ENCODE data around the gene CUL2. TPM values are rescaled to one million over a fixed set of nuclear protein-coding genes. Genes with fewer than 3 reads are reported as not detected.

The CUL2 gene
- total and polyA plus RNA-seq, 7 donors = 26.2 to 65.6 (median 47.0) TPM

DNA sequence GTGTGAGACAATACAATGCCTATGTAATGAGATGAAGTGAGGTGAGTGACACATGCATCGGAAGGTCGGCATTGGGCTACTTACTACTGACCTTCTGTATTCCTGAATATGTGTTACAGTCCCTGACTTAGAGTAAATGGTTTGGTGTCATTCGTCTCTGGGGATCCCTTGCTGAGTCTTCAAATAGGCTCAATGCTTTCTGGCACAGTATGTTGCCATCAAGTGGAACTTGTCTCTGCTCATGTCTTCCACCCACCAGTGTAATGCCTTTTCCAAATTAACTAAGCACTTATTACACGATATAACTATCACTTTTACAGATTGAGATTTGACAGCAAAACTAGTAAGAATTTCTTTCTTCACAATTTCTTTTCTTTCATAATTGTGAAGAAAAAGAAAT, 10.9 kb downstream of the CUL2 start:
- intact Hi-C loops (cut with DNase I) = no loop called here
- H3K36me3 ChIP-seq (ENCODE audit: insufficient read depth in 1 of 2, low read depth in 1 of 2) = peaks cover 0 to 5% of the 10 kb centered on the region in 2 donors
- peaks cover 4% of the 10 kb centered on the region for H3K9me3 ChIP-seq
- no peak overlapping the region for H3K4me3 ChIP-seq
- no peak for DNase-seq
- H3K4me1 ChIP-seq = no peaks in the 10 kb centered on the region
- no peak overlapping the region for H3K27ac ChIP-seq
- TF ChIP-seq, protein P1, sequence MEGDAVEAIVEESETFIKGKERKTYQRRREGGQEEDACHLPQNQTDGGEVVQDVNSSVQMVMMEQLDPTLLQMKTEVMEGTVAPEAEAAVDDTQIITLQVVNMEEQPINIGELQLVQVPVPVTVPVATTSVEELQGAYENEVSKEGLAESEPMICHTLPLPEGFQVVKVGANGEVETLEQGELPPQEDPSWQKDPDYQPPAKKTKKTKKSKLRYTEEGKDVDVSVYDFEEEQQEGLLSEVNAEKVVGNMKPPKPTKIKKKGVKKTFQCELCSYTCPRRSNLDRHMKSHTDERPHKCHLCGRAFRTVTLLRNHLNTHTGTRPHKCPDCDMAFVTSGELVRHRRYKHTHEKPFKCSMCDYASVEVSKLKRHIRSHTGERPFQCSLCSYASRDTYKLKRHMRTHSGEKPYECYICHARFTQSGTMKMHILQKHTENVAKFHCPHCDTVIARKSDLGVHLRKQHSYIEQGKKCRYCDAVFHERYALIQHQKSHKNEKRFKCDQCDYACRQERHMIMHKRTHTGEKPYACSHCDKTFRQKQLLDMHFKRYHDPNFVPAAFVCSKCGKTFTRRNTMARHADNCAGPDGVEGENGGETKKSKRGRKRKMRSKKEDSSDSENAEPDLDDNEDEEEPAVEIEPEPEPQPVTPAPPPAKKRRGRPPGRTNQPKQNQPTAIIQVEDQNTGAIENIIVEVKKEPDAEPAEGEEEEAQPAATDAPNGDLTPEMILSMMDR (IDR thresholded peaks at IDR 0.05) = no peak
- no peaks in the 10 kb centered on the region for H3K27me3 ChIP-seq (ENCODE audit: insufficient read depth in 3 of 3, low read length in 2 of 3)
- ATAC-seq = no peak
- WGBS, 3 donors = 85 to 94% (median 86%) methylated on average over 4 of the region's 4 CpGs

DNA sequence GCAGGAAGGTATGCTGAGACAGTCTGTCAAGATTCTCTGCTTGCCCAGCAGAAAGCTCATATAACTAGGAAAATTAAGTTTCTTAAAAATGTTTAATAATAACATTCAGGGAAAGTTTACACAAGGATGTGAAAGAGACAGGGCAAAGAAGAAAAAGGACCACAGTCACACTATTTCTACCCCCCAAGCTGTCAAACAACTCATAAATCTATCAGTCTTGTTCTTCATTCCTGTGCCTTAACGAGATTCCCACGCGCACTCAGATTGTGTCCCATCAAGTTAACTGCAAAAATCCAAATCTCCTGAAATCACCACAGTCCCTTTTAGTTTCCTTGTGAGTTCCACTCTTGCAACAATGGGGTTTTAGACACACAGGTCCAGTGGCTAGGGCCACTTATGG, 14.9 kb downstream of the CUL2 start:
- Histone ChIP-seq H3K4me3 (no peak overlapping the region), H3K27ac (no peak overlapping the region), H3K4me1 (no peaks in the 10 kb centered on the region), H3K36me3 (ENCODE audit: insufficient read depth in 1 of 2, low read depth in 1 of 2) (peaks cover 2 to 13% of the 10 kb centered on the region in 2 donors), H3K27me3 (ENCODE audit: insufficient read depth in 3 of 3, low read length in 2 of 3) (no peaks in the 10 kb centered on the region), H3K9me3 (no peaks in the 10 kb centered on the region)
- intact Hi-C loops (cut with DNase I) = no loop called here
- WGBS, 3 donors = 75 to 84% (median 83%) methylated on average over 3 of the region's 3 CpGs
- ATAC-seq = no peak
- TF ChIP-seq, protein P1 (IDR thresholded peaks at IDR 0.05) = no peak
- no peak for DNase-seq

DNA sequence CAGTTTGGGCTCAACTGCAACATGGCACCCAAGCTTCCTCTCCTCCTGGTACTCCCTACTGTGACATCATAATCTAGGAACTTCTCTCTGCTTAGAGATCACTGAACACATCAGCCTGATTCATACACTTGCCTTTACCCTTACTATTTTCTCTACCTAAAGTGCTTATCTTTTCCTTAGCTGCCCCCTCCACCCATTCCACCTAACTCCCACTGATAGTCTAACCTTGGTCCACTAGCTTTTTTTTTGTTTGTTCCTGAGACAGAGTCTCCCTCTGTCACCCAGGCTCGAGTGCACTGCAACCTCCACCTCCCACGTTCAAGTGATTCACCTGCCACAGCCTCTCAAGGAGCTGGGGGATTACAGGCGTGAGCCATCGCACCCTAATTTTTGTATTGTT, 15.9 kb downstream of the CUL2 start:
- no peaks in the 10 kb centered on the region for H3K9me3 ChIP-seq
- DNase-seq (no peak), ATAC-seq (no peak)

DNA sequence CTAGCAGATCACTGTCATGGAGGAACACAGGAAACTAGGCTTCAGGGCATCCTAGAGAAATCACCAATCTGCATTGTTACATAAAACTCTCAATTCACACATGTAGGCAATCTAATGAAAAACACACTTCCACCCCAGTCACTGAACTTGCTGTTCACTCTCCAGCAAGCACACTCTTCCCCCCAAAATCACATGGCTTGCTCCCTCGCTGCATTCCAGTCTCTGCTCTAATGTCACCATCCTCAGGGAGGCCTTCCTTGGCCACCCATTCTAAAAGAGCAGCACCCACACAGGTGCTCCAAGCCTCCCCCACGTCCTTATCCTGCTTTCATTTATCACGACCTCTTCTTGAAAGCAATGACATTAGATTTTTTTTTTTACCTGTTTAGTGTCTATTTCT, 19.6 kb downstream of the CUL2 start:
- H3K36me3 ChIP-seq (ENCODE audit: insufficient read depth in 1 of 2, low read depth in 1 of 2) = peaks cover 2 to 43% of the 10 kb centered on the region in 2 donors
- H3K27me3 ChIP-seq (ENCODE audit: insufficient read depth in 3 of 3, low read length in 2 of 3) = no peaks in the 10 kb centered on the region
- no peak overlapping the region for H3K4me3 ChIP-seq
- DNase-seq (no peak), ATAC-seq (no peak)
- WGBS, 3 donors = 90 to 95% (median 93%) methylated on average over 3 of the region's 3 CpGs
- H3K4me1 ChIP-seq = no peaks in the 10 kb centered on the region
- intact Hi-C loops (cut with DNase I) = no loop called here
- no peak overlapping the region for H3K27ac ChIP-seq
- no peaks in the 10 kb centered on the region for H3K9me3 ChIP-seq
- TF ChIP-seq, protein P1 (IDR thresholded peaks at IDR 0.05) = no peak

More for the DNA sequence above, 15.9 kb downstream of the CUL2 start:
- TF ChIP-seq, protein P1 (IDR thresholded peaks at IDR 0.05) = no peak
- 89 to 95% (median 95%) methylated on average over 4 of the region's 4 CpGs for WGBS, 3 donors
- no peaks in the 10 kb centered on the region for H3K4me1 ChIP-seq
- peaks cover 2 to 22% of the 10 kb centered on the region in 2 donors for H3K36me3 ChIP-seq (ENCODE audit: insufficient read depth in 1 of 2, low read depth in 1 of 2)
- H3K27ac ChIP-seq = no peak overlapping the region
- intact Hi-C loops (cut with DNase I) = no loop called here
- H3K4me3 ChIP-seq = no peak overlapping the region
- no peaks in the 10 kb centered on the region for H3K27me3 ChIP-seq (ENCODE audit: insufficient read depth in 3 of 3, low read length in 2 of 3)

DNA sequence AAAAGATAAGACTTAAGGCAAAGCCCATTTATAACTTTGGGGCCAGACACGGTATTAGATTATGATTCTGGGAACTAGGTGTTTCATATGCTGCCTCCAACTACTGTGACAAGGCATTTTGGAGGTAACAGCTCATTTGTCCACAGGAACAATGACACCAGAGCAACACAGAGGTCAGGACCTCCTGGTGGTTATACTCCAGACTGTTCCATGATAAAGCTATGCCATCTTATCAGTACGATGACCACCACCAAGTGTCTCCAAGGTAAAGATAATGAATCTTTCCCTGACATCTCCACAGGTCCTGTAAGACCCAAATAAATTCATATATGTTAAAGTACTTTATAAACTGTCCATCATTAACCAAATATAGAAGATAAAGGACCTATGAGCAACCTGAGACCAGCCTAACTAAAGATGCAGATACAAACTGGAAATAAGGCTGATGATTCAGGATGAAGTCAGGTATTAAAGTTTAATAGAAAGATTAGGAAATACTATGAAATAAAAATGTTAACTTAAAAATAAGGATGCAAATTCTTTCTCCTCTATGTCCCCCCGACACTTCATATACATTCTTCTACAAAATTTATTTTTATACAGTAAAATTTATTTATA, 26.2 kb downstream of the CUL2 start:
- Histone ChIP-seq H3K36me3 (ENCODE audit: insufficient read depth in 1 of 2, low read depth in 1 of 2) (peaks cover 0 to 80% of the 10 kb centered on the region in 2 donors), H3K27me3 (ENCODE audit: insufficient read depth in 3 of 3, low read length in 2 of 3) (no peaks in the 10 kb centered on the region), H3K27ac (no peak overlapping the region), H3K9me3 (no peaks in the 10 kb centered on the region), H3K4me1 (no peaks in the 10 kb centered on the region), H3K4me3 (no peak overlapping the region)
- intact Hi-C loops (cut with DNase I) = no loop called here
- TF ChIP-seq, protein P1 (IDR thresholded peaks at IDR 0.05) = no peak
- 88 to 100% (median 99%) methylated on average over 3 of the region's 3 CpGs for WGBS, 3 donors
- ATAC-seq = no peak
- no peak for DNase-seq

All from psoas muscle (tissue), 8 donors.